Measurements from ENCODE around the gene CACNG1. TPM values are rescaled to one million over a fixed set of nuclear protein-coding genes. Genes with fewer than 3 reads are reported as not detected.

Gene CACNG1
- total and polyA plus RNA-seq, 4 donors = not detected

DNA sequence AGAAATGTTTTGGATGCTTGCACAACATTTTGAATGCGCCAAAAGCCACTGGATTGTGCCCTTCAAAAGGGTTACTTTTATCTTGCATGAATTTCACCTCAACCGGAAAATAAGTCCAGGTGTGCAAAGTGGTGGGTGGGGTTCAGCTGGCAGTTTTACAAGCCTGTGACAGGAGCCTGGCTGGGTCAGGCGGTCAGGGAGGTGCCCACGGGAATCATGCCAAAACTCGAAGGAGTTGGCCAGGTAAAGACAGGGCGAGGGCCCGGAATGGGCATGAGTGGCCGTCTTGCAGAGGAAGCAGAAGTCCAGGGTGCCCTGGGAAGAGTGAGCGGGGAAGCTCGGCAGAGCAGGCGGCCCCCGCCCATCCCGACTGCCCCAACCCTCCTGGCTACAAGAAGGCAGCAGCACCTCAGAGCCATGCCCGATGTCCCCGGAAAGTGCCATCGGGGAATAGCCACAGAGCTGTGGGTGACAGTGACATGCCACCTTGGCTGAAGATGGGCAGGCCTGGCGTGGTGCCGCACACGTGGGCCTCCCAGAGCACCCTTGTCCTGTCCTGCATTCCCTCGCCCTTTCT is 19.1 kb upstream of the CACNG1 start:
- no peaks in the 10 kb centered on the region for H3K27me3 ChIP-seq (ENCODE audit: control insufficient read depth in 4 of 4, insufficient read depth in 4 of 4, low read length in 3 of 4)
- H3K9me3 ChIP-seq (ENCODE audit: control insufficient read depth in 4 of 4, low read length in 3 of 4) = no peaks in the 10 kb centered on the region
- WGBS = 88% methylated on average over 20 of the region's 20 CpGs
- TF ChIP-seq, protein P1, sequence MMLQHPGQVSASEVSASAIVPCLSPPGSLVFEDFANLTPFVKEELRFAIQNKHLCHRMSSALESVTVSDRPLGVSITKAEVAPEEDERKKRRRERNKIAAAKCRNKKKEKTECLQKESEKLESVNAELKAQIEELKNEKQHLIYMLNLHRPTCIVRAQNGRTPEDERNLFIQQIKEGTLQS (IDR thresholded peaks at IDR 0.05) = no peak
- no peak for TF ChIP-seq YY1 (IDR thresholded peaks at IDR 0.05)
- TF ChIP-seq HNF4A (conservative IDR thresholded peaks at IDR 0.05) = no peak
- no peak for TF ChIP-seq GABPA (IDR thresholded peaks at IDR 0.05 in 1 of 2, conservative IDR thresholded peaks at IDR 0.05 in 1 of 2)
- no peak for TF ChIP-seq JUND (IDR thresholded peaks at IDR 0.05)
- no peak for TF ChIP-seq FOXA2 (IDR thresholded peaks at IDR 0.05)
- no peak for TF ChIP-seq RAD21 (IDR thresholded peaks at IDR 0.05)
- TF ChIP-seq, protein P2, sequence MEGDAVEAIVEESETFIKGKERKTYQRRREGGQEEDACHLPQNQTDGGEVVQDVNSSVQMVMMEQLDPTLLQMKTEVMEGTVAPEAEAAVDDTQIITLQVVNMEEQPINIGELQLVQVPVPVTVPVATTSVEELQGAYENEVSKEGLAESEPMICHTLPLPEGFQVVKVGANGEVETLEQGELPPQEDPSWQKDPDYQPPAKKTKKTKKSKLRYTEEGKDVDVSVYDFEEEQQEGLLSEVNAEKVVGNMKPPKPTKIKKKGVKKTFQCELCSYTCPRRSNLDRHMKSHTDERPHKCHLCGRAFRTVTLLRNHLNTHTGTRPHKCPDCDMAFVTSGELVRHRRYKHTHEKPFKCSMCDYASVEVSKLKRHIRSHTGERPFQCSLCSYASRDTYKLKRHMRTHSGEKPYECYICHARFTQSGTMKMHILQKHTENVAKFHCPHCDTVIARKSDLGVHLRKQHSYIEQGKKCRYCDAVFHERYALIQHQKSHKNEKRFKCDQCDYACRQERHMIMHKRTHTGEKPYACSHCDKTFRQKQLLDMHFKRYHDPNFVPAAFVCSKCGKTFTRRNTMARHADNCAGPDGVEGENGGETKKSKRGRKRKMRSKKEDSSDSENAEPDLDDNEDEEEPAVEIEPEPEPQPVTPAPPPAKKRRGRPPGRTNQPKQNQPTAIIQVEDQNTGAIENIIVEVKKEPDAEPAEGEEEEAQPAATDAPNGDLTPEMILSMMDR (IDR thresholded peaks at IDR 0.05; ENCODE audit: low read depth, low read length, missing input control) = no peak
- TF ChIP-seq TAF1 (conservative IDR thresholded peaks at IDR 0.05) = no peak
- H3K36me3 ChIP-seq (ENCODE audit: control insufficient read depth in 4 of 4, insufficient read depth in 3 of 4, low read depth in 1 of 4, low read length in 3 of 4) = no peaks in the 10 kb centered on the region
- H3K4me3 ChIP-seq (ENCODE audit: low read depth in 1 of 3, low read length in 3 of 3) = no peak overlapping the region
- H3K4me1 ChIP-seq (ENCODE audit: control insufficient read depth in 4 of 4, insufficient read depth in 4 of 4, low read length in 3 of 4) = no peaks in the 10 kb centered on the region
- no peak for DNase-seq (ENCODE audit: low spot score)
- H3K9ac ChIP-seq (ENCODE audit: low read depth in 1 of 2, low read length in 2 of 2) = no peak overlapping the region
- no peak overlapping the region for H3K27ac ChIP-seq (ENCODE audit: low read depth in 1 of 2, low read length in 2 of 2)

DNA sequence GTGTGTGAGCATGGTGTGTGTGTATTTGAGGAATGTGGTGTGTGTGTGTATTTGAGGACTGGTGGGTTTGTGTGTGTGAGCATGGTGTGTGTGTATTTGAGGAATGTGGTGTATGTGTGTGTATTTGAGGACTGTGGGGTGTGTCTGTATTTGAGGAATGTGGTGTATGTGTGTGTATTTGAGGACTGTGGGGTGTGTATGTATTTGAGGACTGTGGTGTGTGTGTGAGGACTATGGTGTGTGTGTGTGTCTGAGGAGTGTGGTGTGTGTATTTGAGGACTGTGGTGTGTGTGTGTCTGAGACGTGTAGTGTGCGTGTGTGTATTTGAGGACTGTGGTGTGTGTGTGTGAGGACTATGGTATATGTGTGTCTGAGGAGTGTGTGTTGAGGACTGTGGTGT is 18.0 kb upstream of the CACNG1 start:
- H3K36me3 ChIP-seq (ENCODE audit: control insufficient read depth in 4 of 4, insufficient read depth in 3 of 4, low read depth in 1 of 4, low read length in 3 of 4) = no peaks in the 10 kb centered on the region
- WGBS = 95% methylated on average over 2 of the region's 2 CpGs
- no peaks in the 10 kb centered on the region for H3K27me3 ChIP-seq (ENCODE audit: control insufficient read depth in 4 of 4, insufficient read depth in 4 of 4, low read length in 3 of 4)
- H3K27ac ChIP-seq (ENCODE audit: low read depth in 1 of 2, low read length in 2 of 2) = no peak overlapping the region
- no peaks in the 10 kb centered on the region for H3K9me3 ChIP-seq (ENCODE audit: control insufficient read depth in 4 of 4, low read length in 3 of 4)
- no peak for DNase-seq (ENCODE audit: low spot score)
- H3K4me3 ChIP-seq (ENCODE audit: low read depth in 1 of 3, low read length in 3 of 3) = no peak overlapping the region
- no peaks in the 10 kb centered on the region for H3K4me1 ChIP-seq (ENCODE audit: control insufficient read depth in 4 of 4, insufficient read depth in 4 of 4, low read length in 3 of 4)
- TF ChIP-seq GABPA (IDR thresholded peaks at IDR 0.05 in 1 of 2, conservative IDR thresholded peaks at IDR 0.05 in 1 of 2) = no peak
- no peak for TF ChIP-seq FOXA2 (IDR thresholded peaks at IDR 0.05)
- no peak for TF ChIP-seq HNF4A (conservative IDR thresholded peaks at IDR 0.05)
- no peak for TF ChIP-seq FOXA1 (IDR thresholded peaks at IDR 0.05)
- no peak for TF ChIP-seq NR2F2 (IDR thresholded peaks at IDR 0.05)
- TF ChIP-seq, protein P2 (IDR thresholded peaks at IDR 0.05; ENCODE audit: low read depth, low read length, missing input control) = no peak
- no peak for TF ChIP-seq HNF4G (IDR thresholded peaks at IDR 0.05)
- no peak for TF ChIP-seq SP1 (IDR thresholded peaks at IDR 0.05)
- TF ChIP-seq, protein P3, sequence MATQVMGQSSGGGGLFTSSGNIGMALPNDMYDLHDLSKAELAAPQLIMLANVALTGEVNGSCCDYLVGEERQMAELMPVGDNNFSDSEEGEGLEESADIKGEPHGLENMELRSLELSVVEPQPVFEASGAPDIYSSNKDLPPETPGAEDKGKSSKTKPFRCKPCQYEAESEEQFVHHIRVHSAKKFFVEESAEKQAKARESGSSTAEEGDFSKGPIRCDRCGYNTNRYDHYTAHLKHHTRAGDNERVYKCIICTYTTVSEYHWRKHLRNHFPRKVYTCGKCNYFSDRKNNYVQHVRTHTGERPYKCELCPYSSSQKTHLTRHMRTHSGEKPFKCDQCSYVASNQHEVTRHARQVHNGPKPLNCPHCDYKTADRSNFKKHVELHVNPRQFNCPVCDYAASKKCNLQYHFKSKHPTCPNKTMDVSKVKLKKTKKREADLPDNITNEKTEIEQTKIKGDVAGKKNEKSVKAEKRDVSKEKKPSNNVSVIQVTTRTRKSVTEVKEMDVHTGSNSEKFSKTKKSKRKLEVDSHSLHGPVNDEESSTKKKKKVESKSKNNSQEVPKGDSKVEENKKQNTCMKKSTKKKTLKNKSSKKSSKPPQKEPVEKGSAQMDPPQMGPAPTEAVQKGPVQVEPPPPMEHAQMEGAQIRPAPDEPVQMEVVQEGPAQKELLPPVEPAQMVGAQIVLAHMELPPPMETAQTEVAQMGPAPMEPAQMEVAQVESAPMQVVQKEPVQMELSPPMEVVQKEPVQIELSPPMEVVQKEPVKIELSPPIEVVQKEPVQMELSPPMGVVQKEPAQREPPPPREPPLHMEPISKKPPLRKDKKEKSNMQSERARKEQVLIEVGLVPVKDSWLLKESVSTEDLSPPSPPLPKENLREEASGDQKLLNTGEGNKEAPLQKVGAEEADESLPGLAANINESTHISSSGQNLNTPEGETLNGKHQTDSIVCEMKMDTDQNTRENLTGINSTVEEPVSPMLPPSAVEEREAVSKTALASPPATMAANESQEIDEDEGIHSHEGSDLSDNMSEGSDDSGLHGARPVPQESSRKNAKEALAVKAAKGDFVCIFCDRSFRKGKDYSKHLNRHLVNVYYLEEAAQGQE (IDR thresholded peaks at IDR 0.05) = no peak
- no peak for TF ChIP-seq YY1 (IDR thresholded peaks at IDR 0.05)
- TF ChIP-seq, protein P4, sequence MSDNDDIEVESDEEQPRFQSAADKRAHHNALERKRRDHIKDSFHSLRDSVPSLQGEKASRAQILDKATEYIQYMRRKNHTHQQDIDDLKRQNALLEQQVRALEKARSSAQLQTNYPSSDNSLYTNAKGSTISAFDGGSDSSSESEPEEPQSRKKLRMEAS (IDR thresholded peaks at IDR 0.05) = no peak
- H3K9ac ChIP-seq (ENCODE audit: low read depth in 1 of 2, low read length in 2 of 2) = no peak overlapping the region

All from liver (tissue), 9 donors.